BJ (cell line): ENCODE measurements around the gene PDZRN4. TPM values are rescaled to one million over a fixed set of nuclear protein-coding genes. Genes with fewer than 3 reads are reported as not detected.

Source experiments
- CTCF ChIA-PET: fragments of 350-600 bp; formaldehyde crosslinking; extraction: SDS; loops from one replicate; lab custom pipeline; 2021; ENCODE audit warnings: antibody characterized with exemption, inconsistent platforms; lab: Yijun Ruan, JAX
- POLR2A ChIA-PET: fragments of 300-600 bp; sonication (Branson Sonifier 250); formaldehyde crosslinking; extraction: SDS; loops from one replicate; lab custom pipeline; 2021; ENCODE audit warnings: antibody characterized with exemption; lab: Charles Lee
- DNase-seq: peaks from one replicate; pipeline ENCODE4 v3.0.0-alpha.2; 2011; ENCODE audit warnings: low read depth
- H3K27me3 ChIP-seq: 2 replicates; pipeline ENCODE4 v1.6.0; 2011; ENCODE audit warnings: low read length; ENCODE audit not compliant: control insufficient read depth, insufficient read depth
- H3K36me3 ChIP-seq: 2 replicates; pipeline ENCODE4 v1.5.1; 2011; ENCODE audit warnings: low read length; ENCODE audit not compliant: control insufficient read depth, insufficient read depth
- H3K4me3 ChIP-seq: 2 replicates; pipeline ENCODE4 v1.5.1; 2011; ENCODE audit warnings: low read depth, mild to moderate bottlenecking, control low read depth, low read length
- polyA plus RNA-seq: library from polyadenylated mRNA; depleted of rRNA; stranded (reverse); fragments of >200 nt; gene quantifications from 2 replicates; pipeline ENCODE4 v1.2.3, GENCODE V29; 2011
- TF ChIP-seq, protein P1 (sequence below): IDR thresholded peaks from 2 replicates; pipeline ENCODE4 v1.5.1; 2011; ENCODE audit warnings: low read depth, mild to moderate bottlenecking, control low read depth, inconsistent platforms, low read length, moderate library complexity; ENCODE audit not compliant: insufficient read depth

The PDZRN4 gene
- polyA plus RNA-seq, 1 experiment = not detected

- H3K36me3 ChIP-seq = no peaks in the 10 kb centered on the region
- ChIA-PET POLR2A (no interaction called here), CTCF (interaction anchor here (1.1 kb wide), 1 partner anchor 35 kb away, joined by 3 read pairs; no protein-coding TSS in a partner anchor)
- no peak overlapping the region for H3K4me3 ChIP-seq
- no peak for DNase-seq
- no peaks in the 10 kb centered on the region for H3K27me3 ChIP-seq
- TF ChIP-seq, protein P1, sequence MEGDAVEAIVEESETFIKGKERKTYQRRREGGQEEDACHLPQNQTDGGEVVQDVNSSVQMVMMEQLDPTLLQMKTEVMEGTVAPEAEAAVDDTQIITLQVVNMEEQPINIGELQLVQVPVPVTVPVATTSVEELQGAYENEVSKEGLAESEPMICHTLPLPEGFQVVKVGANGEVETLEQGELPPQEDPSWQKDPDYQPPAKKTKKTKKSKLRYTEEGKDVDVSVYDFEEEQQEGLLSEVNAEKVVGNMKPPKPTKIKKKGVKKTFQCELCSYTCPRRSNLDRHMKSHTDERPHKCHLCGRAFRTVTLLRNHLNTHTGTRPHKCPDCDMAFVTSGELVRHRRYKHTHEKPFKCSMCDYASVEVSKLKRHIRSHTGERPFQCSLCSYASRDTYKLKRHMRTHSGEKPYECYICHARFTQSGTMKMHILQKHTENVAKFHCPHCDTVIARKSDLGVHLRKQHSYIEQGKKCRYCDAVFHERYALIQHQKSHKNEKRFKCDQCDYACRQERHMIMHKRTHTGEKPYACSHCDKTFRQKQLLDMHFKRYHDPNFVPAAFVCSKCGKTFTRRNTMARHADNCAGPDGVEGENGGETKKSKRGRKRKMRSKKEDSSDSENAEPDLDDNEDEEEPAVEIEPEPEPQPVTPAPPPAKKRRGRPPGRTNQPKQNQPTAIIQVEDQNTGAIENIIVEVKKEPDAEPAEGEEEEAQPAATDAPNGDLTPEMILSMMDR = no peak
These were observed 248.0 kb downstream of the PDZRN4 start for GRCh38 chr12:41436076-41436475.

DNA sequence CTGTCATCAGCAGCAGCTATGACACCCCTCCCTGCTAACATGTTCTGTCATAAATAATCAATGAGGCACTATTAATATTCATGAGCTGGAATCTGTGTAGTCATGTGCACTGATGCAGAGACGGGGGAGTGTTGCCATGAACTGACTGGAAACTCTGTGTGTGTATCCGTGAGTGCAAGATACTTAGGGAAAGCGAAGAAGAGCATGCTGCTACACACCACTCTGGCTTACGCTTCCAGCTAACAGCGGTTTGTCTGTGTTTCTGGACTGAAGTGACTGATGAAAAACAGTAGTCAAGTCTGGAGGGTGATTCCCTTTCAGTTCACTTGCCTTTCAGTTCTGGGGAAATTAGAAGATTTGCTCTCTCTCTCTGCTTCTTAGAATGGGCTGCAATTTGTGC is 249.4 kb downstream of the PDZRN4 start:
- no peak for DNase-seq
- Histone ChIP-seq H3K36me3 (no peaks in the 10 kb centered on the region), H3K4me3 (no peak overlapping the region), H3K27me3 (no peaks in the 10 kb centered on the region)
- POLR2A ChIA-PET = no interaction called here
- CTCF ChIA-PET = no interaction called here
- TF ChIP-seq, protein P1 = no peak

DNA sequence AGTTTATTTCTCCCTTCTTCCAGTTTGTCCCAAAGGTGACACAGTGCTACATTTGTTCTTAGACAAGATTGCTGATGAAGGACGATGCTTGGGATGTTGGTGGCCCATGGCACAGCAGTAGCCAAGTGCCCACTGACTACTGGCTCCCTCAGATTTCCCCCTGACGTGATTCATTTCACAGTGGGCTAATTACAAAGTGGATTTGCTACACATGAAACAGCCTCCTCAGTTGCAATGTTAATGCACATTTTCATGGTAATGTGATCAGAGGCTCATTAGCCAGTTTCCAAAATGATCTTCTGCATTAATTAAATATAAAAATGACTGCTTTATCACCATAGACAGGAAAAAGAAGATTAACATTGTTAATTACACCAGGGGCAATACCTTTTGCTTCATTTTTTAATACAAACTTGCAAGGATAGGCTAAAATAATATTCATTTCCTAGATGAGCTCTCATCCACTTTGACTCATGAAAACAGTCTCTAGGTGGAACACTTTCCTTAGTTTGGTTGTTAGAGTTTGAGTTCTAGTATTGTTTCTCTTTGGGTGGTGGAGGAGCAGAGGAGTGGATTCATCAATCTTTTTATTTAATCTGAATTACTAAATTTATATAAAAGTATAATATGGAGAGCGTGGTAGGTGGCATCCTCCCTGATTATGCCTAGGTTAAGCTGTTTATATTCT is 250.9 kb downstream of the PDZRN4 start:
- ChIA-PET CTCF (no interaction called here), POLR2A (no interaction called here)

DNA sequence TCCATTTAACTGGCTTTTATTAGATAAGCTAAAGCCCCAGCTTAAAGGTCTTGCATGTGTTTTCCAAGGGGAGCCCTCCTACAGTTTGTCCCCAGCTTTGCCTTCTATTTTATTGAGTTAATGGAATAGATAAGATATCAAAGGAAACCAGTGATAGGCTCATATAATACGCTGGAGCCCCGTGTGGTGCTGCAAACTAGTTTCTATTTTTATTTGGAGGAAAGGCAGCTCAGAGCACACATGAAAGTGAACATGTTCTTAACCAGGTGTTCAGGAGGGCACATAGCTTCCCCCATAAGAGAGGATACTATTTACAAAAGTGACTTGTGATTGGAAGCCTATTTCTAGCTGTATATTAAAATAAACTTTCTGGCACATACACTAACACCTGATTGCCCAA is 251.7 kb downstream of the PDZRN4 start:
- DNase-seq = no peak
- ChIA-PET CTCF (interaction anchor here (0.5 kb wide), 1 partner anchor 113 kb away, joined by 3 read pairs; no protein-coding TSS in a partner anchor), POLR2A (no interaction called here)
- Histone ChIP-seq H3K27me3 (no peaks in the 10 kb centered on the region), H3K36me3 (no peaks in the 10 kb centered on the region), H3K4me3 (no peak overlapping the region)
- TF ChIP-seq, protein P1 = no peak

More for the DNA sequence above, 250.9 kb downstream of the PDZRN4 start:
- H3K4me3 ChIP-seq = no peak overlapping the region
- no peak for DNase-seq
- no peaks in the 10 kb centered on the region for H3K27me3 ChIP-seq
- TF ChIP-seq, protein P1 = no peak
- H3K36me3 ChIP-seq = no peaks in the 10 kb centered on the region

DNA sequence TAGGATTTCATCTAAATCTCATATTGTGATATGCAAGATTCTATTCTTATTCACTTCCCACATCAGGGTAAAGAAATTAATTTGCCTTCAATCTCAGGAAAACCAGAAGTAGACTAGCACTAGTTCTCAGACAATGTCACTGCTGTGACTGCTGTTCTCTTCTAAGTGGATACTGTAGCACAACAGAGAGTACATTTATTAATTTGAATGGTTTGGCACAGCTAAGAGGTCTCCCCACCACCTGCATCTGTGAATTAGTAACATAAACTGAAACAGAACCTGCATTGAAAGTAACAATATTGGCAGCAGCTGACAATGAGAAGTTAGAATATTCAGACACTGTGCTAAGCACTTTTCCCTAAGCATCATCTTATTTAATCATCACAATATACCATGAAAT is 253.1 kb downstream of the PDZRN4 start:
- CTCF ChIA-PET = no interaction called here
- Histone ChIP-seq H3K4me3 (no peak overlapping the region), H3K36me3 (no peaks in the 10 kb centered on the region), H3K27me3 (no peaks in the 10 kb centered on the region)
- DNase-seq = no peak
- TF ChIP-seq, protein P1 = no peak
- POLR2A ChIA-PET = no interaction called here
